Measurements from ENCODE around the gene RALGAPA1. TPM values are rescaled to one million over a fixed set of nuclear protein-coding genes. Genes with fewer than 3 reads are reported as not detected.

The RALGAPA1 gene
- total RNA-seq, 1 donor from 2014 or later, result 31.8 TPM

- peaks cover 56% of the 10 kb centered on the region for H3K36me3 ChIP-seq
- peak overlapping the region; percentile 27 for H3K27ac ChIP-seq (replicated peaks)
- intact Hi-C loops (cut with micrococcal nuclease), result no loop called here
- DNase-seq, result no peak
- peaks cover 10% of the 10 kb centered on the region for H3K9me3 ChIP-seq (replicated peaks)
- H3K4me1 ChIP-seq, result peaks cover 18% of the 10 kb centered on the region
- no peak overlapping the region for H3K4me3 ChIP-seq
- no peaks in the 10 kb centered on the region for H3K27me3 ChIP-seq (ENCODE audit: low read depth)
- no peak for TF ChIP-seq CTCF (IDR thresholded peaks at IDR 0.05; ENCODE audit: borderline replicate concordance)
Measured at GRCh38 chr14:35835208-35835982, 26.3 kb upstream of the RALGAPA1 start.

GRCh38 chr14:35829449-35829848, 20.4 kb upstream of the RALGAPA1 start:
- TF ChIP-seq CTCF (IDR thresholded peaks at IDR 0.05; ENCODE audit: borderline replicate concordance), result no peak
- peaks cover 18% of the 10 kb centered on the region for H3K4me1 ChIP-seq
- no peak overlapping the region for H3K4me3 ChIP-seq
- H3K27me3 ChIP-seq (ENCODE audit: low read depth), result no peaks in the 10 kb centered on the region
- intact Hi-C loops (cut with micrococcal nuclease), result no loop called here
- DNase-seq, result no peak
- H3K27ac ChIP-seq (replicated peaks), result no peak overlapping the region
- peaks cover 17% of the 10 kb centered on the region for H3K36me3 ChIP-seq
- no peaks in the 10 kb centered on the region for H3K9me3 ChIP-seq (replicated peaks)

- no peak for DNase-seq
- no peak overlapping the region for H3K27ac ChIP-seq (replicated peaks)
- TF ChIP-seq CTCF (IDR thresholded peaks at IDR 0.05; ENCODE audit: borderline replicate concordance), result no peak
- H3K9me3 ChIP-seq (replicated peaks), result no peaks in the 10 kb centered on the region
- intact Hi-C loops (cut with micrococcal nuclease), result no loop called here
- peaks cover 8% of the 10 kb centered on the region for H3K36me3 ChIP-seq
- peak overlapping the region; percentile 92 for H3K4me3 ChIP-seq
- H3K27me3 ChIP-seq (ENCODE audit: low read depth), result no peaks in the 10 kb centered on the region
- H3K4me1 ChIP-seq, result peaks cover 17% of the 10 kb centered on the region
Measured at GRCh38 chr14:35827678-35828472, 18.8 kb upstream of the RALGAPA1 start.

DNA sequence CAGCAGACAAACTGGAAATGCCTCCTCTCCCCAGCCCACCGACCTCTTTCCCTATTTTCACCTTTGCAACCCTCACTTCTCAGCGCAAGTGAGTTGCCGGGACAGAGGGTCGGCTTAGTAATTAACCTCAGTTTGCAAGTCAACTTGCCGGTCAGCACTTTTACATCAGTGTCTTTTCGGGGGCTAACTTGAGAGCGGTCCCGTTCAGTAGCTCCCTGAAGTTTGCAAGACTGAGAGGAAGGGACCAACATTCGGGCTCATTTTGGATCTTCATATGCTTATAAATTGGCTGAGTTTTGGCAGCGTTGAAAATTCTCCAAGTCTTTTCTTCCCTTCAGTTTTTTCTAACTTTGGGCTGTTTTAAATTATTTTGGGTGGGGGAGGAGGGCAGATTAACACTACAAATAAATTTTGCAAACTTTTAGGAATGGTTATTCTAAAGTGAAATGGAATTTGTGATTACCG, 17.9 kb upstream of the RALGAPA1 start:
- peak overlapping the region; percentile 92 for H3K4me3 ChIP-seq
- H3K27ac ChIP-seq (replicated peaks), result peak overlapping the region; percentile 99
- peaks cover 17% of the 10 kb centered on the region for H3K4me1 ChIP-seq
- TF ChIP-seq CTCF (IDR thresholded peaks at IDR 0.05; ENCODE audit: borderline replicate concordance), result no peak
- no peaks in the 10 kb centered on the region for H3K9me3 ChIP-seq (replicated peaks)
- intact Hi-C loops (cut with micrococcal nuclease), result no loop called here
- peaks cover 7% of the 10 kb centered on the region for H3K36me3 ChIP-seq
- DNase-seq, result no peak
- H3K27me3 ChIP-seq (ENCODE audit: low read depth), result no peaks in the 10 kb centered on the region

DNA sequence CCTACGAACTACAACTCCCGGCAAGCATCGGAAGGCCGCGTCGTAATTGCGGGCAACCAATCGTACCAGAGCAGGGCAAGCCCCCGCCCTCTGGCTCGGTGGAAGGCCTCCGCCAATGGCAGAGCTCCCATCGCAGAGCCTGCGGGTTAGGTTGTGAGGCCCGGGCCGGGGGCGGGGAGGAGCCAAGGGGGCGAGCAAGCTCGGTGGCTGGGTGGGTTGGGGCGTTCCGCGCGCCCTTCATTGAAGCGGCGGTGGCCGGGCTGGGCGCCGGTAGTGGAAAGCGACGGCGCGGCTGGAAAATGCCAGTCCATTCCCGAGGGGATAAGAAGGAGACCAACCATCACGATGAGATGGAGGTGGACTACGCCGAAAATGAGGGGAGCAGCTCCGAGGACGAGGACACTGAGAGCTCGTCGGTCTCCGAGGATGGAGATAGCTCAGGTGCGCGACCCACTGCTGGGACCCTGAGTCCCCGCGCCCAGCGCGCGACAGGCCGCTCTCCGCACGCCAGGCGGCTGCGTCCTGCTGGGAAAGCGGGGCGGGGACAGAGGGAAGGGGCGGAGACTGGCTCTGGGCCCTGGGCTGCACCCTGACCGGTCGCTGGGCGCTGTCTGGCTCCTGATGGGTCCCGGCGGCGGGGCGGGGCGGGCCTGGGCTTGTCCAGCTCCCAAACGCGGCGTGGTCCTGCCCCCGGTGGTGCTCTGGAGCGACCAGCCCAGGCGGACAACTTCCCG, 17.3 kb upstream of the RALGAPA1 start, which contains the start of gene BRMS1L:
Gene BRMS1L (plus strand): TSS at position 121 of the 734 bp plus-strand sequence. CDS start 179 bp downstream, at position 300.
- Histone ChIP-seq H3K36me3 (peaks cover under 1% of the 10 kb centered on the region), H3K4me3 (peak within 1 kb of the TSS; percentile 92), H3K27ac (replicated peaks) (peak within 1 kb of the TSS; percentile 99), H3K4me1 (peaks cover 17% of the 10 kb centered on the region), H3K27me3 (ENCODE audit: low read depth) (no peaks in the 10 kb centered on the region), H3K9me3 (replicated peaks) (no peaks in the 10 kb centered on the region)
- intact Hi-C loops (cut with micrococcal nuclease), result no loop called here
- peak; percentile 99 for DNase-seq
- TF ChIP-seq CTCF (IDR thresholded peaks at IDR 0.05; ENCODE audit: borderline replicate concordance), result peak; percentile 49

Data from left ventricle myocardium inferior (tissue), 1 donor.